Panc1 (cell line): Measurements from ENCODE around the gene CCL20. TPM values are rescaled to one million over a fixed set of nuclear protein-coding genes. Genes with fewer than 3 reads are reported as not detected.

ENCODE experiments used
- ATAC-seq: fragments of 200-7000 bp; cut with Tn5 transposase; 2 replicates; pipeline ENCODE4 v1.9.1; 2020; ENCODE audit warnings: mild to moderate bottlenecking, moderate library complexity
- BruUV-seq: library from RNA; stranded (reverse); fragments of 400-500 nt; replicated peaks from 2 replicates; lab custom pipeline; 2021; lab: Mats Ljungman, UMichigan
- CTCF ChIA-PET: fragments of 300-600 bp; sonication (Branson Sonifier 250); formaldehyde crosslinking; loops from one replicate; lab custom pipeline; 2022; ENCODE audit warnings: antibody characterized with exemption; lab: Charles Lee
- POLR2A ChIA-PET: fragments of 300-600 bp; sonication (Branson Sonifier 250); formaldehyde crosslinking; loops from one replicate; lab custom pipeline; 2022; ENCODE audit warnings: antibody characterized with exemption; lab: Charles Lee
- DNase-seq: peaks from one replicate; pipeline ENCODE4 v3.0.0-alpha.2; 2010; ENCODE audit warnings: low read depth, low spot score
- H3K27ac ChIP-seq: 2 replicates; pipeline ENCODE4 v1.5.1; 2011; ENCODE audit warnings: mild to moderate bottlenecking, low read length, inconsistent platforms
- H3K27me3 ChIP-seq: fragments of 200-500 bp; sonication (Bioruptor generic); 2 replicates; pipeline ENCODE4 v1.6.0; 2014; ENCODE audit warnings: low read length, inconsistent platforms; ENCODE audit not compliant: control insufficient read depth, insufficient read depth
- H3K36me3 ChIP-seq: fragments of 200-500 bp; sonication (Bioruptor generic); 2 replicates; pipeline ENCODE4 v1.5.1; 2014; ENCODE audit warnings: inconsistent platforms, mild to moderate bottlenecking, low read length, moderate library complexity; ENCODE audit not compliant: control insufficient read depth, insufficient read depth
- H3K4me1 ChIP-seq: 2 replicates; pipeline ENCODE4 v1.5.1; 2011; ENCODE audit warnings: inconsistent platforms, mild to moderate bottlenecking, low read length, moderate library complexity; ENCODE audit not compliant: control insufficient read depth, insufficient read depth
- H3K4me3 ChIP-seq, 2 experiments: 2 replicates each; pipeline ENCODE4 v1.5.1; 2011 to 2012; ENCODE audit warnings: low read depth in 2 of 2, low read length in 2 of 2, mild to moderate bottlenecking in 2 of 2, inconsistent platforms in 1 of 2, moderate library complexity in 1 of 2
- H3K9me3 ChIP-seq: fragments of 200-500 bp; sonication (Bioruptor generic); 2 replicates; pipeline ENCODE4 v1.5.1; 2014; ENCODE audit warnings: low read depth, mild to moderate bottlenecking, inconsistent platforms, low read length, moderate library complexity; ENCODE audit not compliant: control insufficient read depth, insufficient read depth
- POLR2AphosphoS5 ChIP-seq: IDR thresholded peaks from 2 replicates; pipeline ENCODE4 v1.6.1; 2012; ENCODE audit warnings: mild to moderate bottlenecking, low read depth, low read length, moderate library complexity
- SIN3A ChIP-seq: IDR thresholded peaks from 2 replicates; pipeline ENCODE4 v1.6.1; 2012; ENCODE audit warnings: low read depth, mild to moderate bottlenecking, low read length, moderate library complexity, borderline replicate concordance; ENCODE audit not compliant: insufficient read depth
- TCF7L2 ChIP-seq: IDR thresholded peaks from 2 replicates; pipeline ENCODE4 v1.6.1; 2011; ENCODE audit warnings: mild to moderate bottlenecking, low read depth, low read length, inconsistent platforms
- in situ Hi-C: cut with HindIII; loops from 2 replicates; pipeline ENCODE4 v1.10.0; 2016; ENCODE audit warnings: low sequenced_read_pairs, low pct_unique_long_range_greater_than_20kb
- intact Hi-C: fragments of 100-400 bp; cut with micrococcal nuclease; formaldehyde crosslinking; loops from one replicate; pipeline ENCODE4 v1.10.0; 2022; ENCODE audit not compliant: unreplicated experiment
- total RNA-seq: library from RNA; stranded (reverse); gene quantifications from one replicate; pipeline ENCODE4 v1.2.1, GENCODE V29; 2021; ENCODE audit not compliant: unreplicated experiment
- TF ChIP-seq, protein P1 (sequence below): fragments of 450-650 bp; IDR thresholded peaks from 2 replicates; pipeline ENCODE4 v1.5.1; 2017; ENCODE audit warnings: mild to moderate bottlenecking
- TF ChIP-seq, protein P2 (sequence below), 2 experiments: IDR thresholded peaks; 2 replicates each; pipeline ENCODE4 v1.6.1; 2011 to 2012; ENCODE audit warnings: low read depth in 2 of 2, control low read depth in 1 of 2, low read length in 1 of 2, mild to moderate bottlenecking in 1 of 2, moderate library complexity in 1 of 2; ENCODE audit not compliant: insufficient read depth in 1 of 2

CCL20 gene
- total RNA-seq, 1 experiment from 2014 or later, result not detected

DNA sequence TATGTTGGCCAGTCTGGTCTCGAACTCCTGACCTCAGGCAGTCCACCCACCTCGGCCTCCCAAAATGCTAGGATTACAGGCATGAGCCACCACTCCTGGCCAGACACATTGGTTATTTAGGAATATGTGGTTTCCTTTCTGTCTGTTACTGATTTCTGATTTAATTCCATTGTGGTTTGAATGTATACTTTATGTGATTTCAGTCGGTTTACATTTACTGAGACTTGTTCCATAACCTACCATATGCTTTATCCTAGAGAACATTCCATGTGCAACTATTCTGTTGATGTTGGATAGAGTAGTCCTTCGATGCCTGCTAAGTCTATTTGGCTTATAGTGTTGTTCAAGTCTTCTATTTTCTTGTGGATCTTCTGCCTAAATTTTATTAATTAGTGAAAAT, 1.6 kb upstream of the CCL20 start:
- H3K4me3 ChIP-seq, result no peak overlapping the region
- H3K27me3 ChIP-seq, result no peaks in the 10 kb centered on the region
- intact Hi-C loops (no loop called here), in situ Hi-C loops (no loop called here)
- DNase-seq (no peak), ATAC-seq (no peak)
- no peaks in the 10 kb centered on the region for H3K4me1 ChIP-seq
- TF ChIP-seq, protein P1, sequence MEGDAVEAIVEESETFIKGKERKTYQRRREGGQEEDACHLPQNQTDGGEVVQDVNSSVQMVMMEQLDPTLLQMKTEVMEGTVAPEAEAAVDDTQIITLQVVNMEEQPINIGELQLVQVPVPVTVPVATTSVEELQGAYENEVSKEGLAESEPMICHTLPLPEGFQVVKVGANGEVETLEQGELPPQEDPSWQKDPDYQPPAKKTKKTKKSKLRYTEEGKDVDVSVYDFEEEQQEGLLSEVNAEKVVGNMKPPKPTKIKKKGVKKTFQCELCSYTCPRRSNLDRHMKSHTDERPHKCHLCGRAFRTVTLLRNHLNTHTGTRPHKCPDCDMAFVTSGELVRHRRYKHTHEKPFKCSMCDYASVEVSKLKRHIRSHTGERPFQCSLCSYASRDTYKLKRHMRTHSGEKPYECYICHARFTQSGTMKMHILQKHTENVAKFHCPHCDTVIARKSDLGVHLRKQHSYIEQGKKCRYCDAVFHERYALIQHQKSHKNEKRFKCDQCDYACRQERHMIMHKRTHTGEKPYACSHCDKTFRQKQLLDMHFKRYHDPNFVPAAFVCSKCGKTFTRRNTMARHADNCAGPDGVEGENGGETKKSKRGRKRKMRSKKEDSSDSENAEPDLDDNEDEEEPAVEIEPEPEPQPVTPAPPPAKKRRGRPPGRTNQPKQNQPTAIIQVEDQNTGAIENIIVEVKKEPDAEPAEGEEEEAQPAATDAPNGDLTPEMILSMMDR, result no peak
- TF ChIP-seq, protein P2, sequence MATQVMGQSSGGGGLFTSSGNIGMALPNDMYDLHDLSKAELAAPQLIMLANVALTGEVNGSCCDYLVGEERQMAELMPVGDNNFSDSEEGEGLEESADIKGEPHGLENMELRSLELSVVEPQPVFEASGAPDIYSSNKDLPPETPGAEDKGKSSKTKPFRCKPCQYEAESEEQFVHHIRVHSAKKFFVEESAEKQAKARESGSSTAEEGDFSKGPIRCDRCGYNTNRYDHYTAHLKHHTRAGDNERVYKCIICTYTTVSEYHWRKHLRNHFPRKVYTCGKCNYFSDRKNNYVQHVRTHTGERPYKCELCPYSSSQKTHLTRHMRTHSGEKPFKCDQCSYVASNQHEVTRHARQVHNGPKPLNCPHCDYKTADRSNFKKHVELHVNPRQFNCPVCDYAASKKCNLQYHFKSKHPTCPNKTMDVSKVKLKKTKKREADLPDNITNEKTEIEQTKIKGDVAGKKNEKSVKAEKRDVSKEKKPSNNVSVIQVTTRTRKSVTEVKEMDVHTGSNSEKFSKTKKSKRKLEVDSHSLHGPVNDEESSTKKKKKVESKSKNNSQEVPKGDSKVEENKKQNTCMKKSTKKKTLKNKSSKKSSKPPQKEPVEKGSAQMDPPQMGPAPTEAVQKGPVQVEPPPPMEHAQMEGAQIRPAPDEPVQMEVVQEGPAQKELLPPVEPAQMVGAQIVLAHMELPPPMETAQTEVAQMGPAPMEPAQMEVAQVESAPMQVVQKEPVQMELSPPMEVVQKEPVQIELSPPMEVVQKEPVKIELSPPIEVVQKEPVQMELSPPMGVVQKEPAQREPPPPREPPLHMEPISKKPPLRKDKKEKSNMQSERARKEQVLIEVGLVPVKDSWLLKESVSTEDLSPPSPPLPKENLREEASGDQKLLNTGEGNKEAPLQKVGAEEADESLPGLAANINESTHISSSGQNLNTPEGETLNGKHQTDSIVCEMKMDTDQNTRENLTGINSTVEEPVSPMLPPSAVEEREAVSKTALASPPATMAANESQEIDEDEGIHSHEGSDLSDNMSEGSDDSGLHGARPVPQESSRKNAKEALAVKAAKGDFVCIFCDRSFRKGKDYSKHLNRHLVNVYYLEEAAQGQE (IDR thresholded peaks at IDR 0.05; ENCODE audit: insufficient read depth in 1 of 2, low read depth in 2 of 2, low read length in 1 of 2), result no peak
- TF ChIP-seq POLR2AphosphoS5 (no peak), TCF7L2 (no peak), SIN3A (no peak)
- H3K36me3 ChIP-seq, result no peaks in the 10 kb centered on the region
- POLR2A ChIA-PET, result no interaction called here
- BruUV-seq, result no TSS peak
- CTCF ChIA-PET, result no interaction called here
- H3K9me3 ChIP-seq, result no peaks in the 10 kb centered on the region
- no peak overlapping the region for H3K27ac ChIP-seq

DNA sequence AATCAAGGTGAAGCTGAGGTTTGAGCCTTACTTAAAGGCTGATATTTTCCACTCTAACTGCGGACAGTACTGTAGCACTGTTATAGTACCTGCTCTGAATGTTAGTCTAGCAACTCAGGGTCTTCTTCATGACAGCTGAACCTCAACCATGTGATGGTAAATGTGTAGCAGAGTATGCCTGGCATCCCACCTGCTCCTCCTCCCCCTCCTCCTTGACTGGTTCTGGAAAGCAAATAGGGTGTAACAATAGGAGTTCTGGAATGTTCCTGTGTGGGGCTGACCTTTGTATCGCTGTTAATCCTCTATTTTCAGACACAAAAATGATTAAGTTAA, 447 bp upstream of the CCL20 start:
- Histone ChIP-seq H3K9me3 (no peaks in the 10 kb centered on the region), H3K36me3 (no peaks in the 10 kb centered on the region), H3K4me1 (no peaks in the 10 kb centered on the region), H3K27ac (no peak overlapping the region), H3K4me3 (no peak overlapping the region), H3K27me3 (no peaks in the 10 kb centered on the region)
- ATAC-seq (no peak), DNase-seq (no peak)
- no TSS peak for BruUV-seq
- ChIA-PET POLR2A (no interaction called here), CTCF (no interaction called here)
- intact Hi-C loops, result no loop called here
- TF ChIP-seq POLR2AphosphoS5 (no peak), SIN3A (no peak), TCF7L2 (no peak)
- TF ChIP-seq, protein P1, result no peak
- TF ChIP-seq, protein P2 (IDR thresholded peaks at IDR 0.05; ENCODE audit: insufficient read depth in 1 of 2, low read depth in 2 of 2, low read length in 1 of 2), result no peak
- in situ Hi-C loops, result no loop called here
